GM10266 (cell line): Measurements from ENCODE around the gene PANK1.

Experiments used
- DNase-seq: peaks from one replicate; pipeline ENCODE4 v3.0.0; 2012; ENCODE audit errors: extremely low spot score
- CTCF ChIP-seq: IDR thresholded peaks from 2 replicates; pipeline ENCODE4 v1.5.1; 2012; ENCODE audit warnings: mild to moderate bottlenecking, low read depth; ENCODE audit not compliant: control insufficient read depth, insufficient read depth; ENCODE audit errors: missing control alignments

Gene PANK1

GRCh38 chr10:89637113-89637512 is 7.9 kb downstream of the PANK1 start:
- DNase-seq: no peak
- no peak for TF ChIP-seq CTCF

DNA sequence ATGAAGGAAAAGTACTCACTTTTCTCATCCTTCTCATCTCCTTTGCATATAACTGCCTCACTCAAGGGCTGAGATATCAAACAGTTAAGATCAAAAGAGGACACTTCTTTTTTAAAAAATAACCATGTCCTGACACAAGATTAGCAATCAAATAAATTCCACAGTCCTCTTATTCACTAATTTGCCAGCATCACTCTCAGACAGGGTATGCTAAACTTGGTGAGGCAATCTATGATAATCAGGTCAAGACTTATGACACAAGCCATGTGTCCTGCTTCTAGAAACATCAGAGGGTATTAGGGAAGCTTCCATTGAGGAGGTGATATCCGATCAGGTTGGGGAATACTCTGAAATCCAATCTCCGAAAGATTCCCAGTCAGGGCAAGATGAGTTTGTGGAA is 10.4 kb downstream of the PANK1 start:
- TF ChIP-seq CTCF: no peak
- no peak for DNase-seq

DNA sequence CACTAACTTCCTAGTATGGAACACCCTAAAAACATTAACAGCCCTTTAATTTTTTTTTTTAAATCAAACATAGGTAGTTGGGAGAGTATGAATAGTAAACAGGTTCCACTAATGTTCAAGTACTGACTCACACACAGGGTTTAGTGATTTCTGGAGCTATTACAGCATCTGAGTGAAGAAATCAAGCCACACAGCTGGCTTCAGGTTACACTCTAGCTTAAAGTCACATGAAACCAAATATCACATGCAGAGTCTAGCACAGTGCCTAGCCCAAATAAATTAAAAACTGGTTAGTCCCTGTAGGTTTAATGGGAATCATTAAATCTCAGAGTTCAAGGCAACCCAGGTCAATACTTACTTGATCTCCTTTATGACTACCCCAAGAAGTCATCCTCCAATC is 11.6 kb downstream of the PANK1 start:
- TF ChIP-seq CTCF: no peak
- no peak for DNase-seq

DNA sequence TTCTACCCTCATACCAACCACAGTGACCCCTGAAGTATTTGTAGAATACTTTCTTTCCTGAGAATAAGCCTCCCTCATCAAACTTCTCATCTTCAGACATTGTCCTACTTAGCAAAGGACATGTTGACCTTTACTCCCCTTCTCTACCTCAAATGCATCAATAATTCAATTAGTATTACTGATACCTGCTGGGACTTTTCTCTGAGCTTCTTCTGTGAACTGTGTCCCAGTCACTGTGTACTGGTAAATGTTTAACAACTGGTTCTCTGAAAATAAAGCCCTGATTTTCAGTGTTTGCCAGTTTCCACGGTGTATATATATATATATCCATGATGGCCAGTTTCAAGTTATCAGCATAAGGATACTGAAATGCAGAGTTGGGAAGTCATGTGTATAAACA is 12.2 kb downstream of the PANK1 start:
- DNase-seq: no peak
- no peak for TF ChIP-seq CTCF

DNA sequence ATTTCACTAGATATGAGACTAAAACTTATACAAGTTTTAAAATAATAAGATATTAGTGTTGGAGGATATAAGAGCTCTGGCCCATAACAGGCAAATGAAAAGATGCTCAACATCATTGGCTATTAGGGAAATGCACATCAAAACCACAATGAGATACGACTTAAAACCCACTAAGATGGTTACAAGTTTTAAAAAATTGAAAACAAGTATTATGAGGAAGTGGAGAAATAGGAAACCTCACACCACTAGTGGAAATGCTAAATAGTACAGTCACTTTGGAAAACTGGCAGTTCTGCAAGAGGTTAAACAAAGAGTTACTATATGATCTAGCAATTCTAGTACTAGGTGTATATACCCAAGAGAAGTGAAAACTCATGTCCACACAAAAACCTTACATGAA is 17.2 kb downstream of the PANK1 start:
- DNase-seq: no peak

GRCh38 chr10:89625041-89625765 is 19.8 kb downstream of the PANK1 start:
- DNase-seq: no peak
- no peak for TF ChIP-seq CTCF

More for the DNA sequence above, 17.2 kb downstream of the PANK1 start:
- no peak for TF ChIP-seq CTCF

DNA sequence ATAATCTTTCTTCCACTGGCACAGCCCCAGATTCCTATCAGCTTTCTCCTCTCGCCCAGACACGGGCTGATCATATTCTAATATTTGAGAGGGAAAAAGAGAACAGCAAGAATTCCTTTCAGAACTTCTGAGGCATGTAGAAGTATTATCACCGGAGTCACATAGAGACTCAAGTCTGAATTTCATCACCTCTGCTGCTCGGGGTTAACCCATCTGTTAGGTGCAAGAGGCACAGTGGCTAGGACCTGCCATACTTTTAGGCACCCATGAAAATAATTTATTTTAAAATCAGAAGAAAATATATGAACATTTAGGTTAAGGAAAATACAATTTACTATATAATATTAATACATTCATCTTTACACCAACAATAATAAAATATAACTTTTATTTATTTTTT is 21.0 kb downstream of the PANK1 start:
- DNase-seq: no peak
- no peak for TF ChIP-seq CTCF
